BE2C (cell line): ENCODE data around the gene CBX6.

Experiments
- DNase-seq: peaks from one replicate; pipeline ENCODE4 v3.0.0-alpha.2; 2020
- H3K27me3 ChIP-seq: fragments of 250-450 bp; sonication (Bioruptor Pico); 2 replicates; pipeline ENCODE4 v1.5.1; 2020; ENCODE audit warnings: mild to moderate bottlenecking
- H3K36me3 ChIP-seq: fragments of 250-450 bp; sonication (Bioruptor Pico); 2 replicates; pipeline ENCODE4 v1.5.1; 2020; ENCODE audit warnings: mild to moderate bottlenecking
- H3K4me1 ChIP-seq: fragments of 250-450 bp; sonication (Bioruptor Pico); 2 replicates; pipeline ENCODE4 v1.5.1; 2020
- H3K4me3 ChIP-seq: 2 replicates; pipeline ENCODE4 v1.5.1; 2011; ENCODE audit warnings: low read depth, low read length
- H3K9me3 ChIP-seq: fragments of 250-450 bp; sonication (Bioruptor Pico); 2 replicates; pipeline ENCODE4 v1.5.1; 2020
- CTCF ChIP-seq: IDR thresholded peaks from 2 replicates; pipeline ENCODE4 v1.5.1; 2012; ENCODE audit warnings: mild to moderate bottlenecking, low read depth, low read length

The CBX6 gene

GRCh38 chr22:38834215-38834953 is 37.6 kb downstream of the CBX6 start:
- Histone ChIP-seq H3K4me1 (no peaks in the 10 kb centered on the region), H3K27me3 (no peaks in the 10 kb centered on the region), H3K36me3 (no peaks in the 10 kb centered on the region), H3K4me3 (no peak overlapping the region), H3K9me3 (no peaks in the 10 kb centered on the region)
- DNase-seq, result no peak
- TF ChIP-seq CTCF, result no peak

GRCh38 chr22:38833061-38833460 is 39.0 kb downstream of the CBX6 start:
- no peaks in the 10 kb centered on the region for H3K4me1 ChIP-seq
- no peaks in the 10 kb centered on the region for H3K36me3 ChIP-seq
- no peak overlapping the region for H3K4me3 ChIP-seq
- no peaks in the 10 kb centered on the region for H3K27me3 ChIP-seq
- no peak for TF ChIP-seq CTCF
- no peak for DNase-seq
- no peaks in the 10 kb centered on the region for H3K9me3 ChIP-seq

- DNase-seq, result no peak
- no peak for TF ChIP-seq CTCF
- no peaks in the 10 kb centered on the region for H3K36me3 ChIP-seq
- no peaks in the 10 kb centered on the region for H3K27me3 ChIP-seq
- no peaks in the 10 kb centered on the region for H3K4me1 ChIP-seq
- no peaks in the 10 kb centered on the region for H3K9me3 ChIP-seq
- no peak overlapping the region for H3K4me3 ChIP-seq
Observed at GRCh38 chr22:38832005-38832978, 39.7 kb downstream of the CBX6 start.

GRCh38 chr22:38831166-38831945 is 40.7 kb downstream of the CBX6 start:
- H3K4me1 ChIP-seq, result no peaks in the 10 kb centered on the region
- TF ChIP-seq CTCF, result no peak
- H3K36me3 ChIP-seq, result no peaks in the 10 kb centered on the region
- no peaks in the 10 kb centered on the region for H3K27me3 ChIP-seq
- no peaks in the 10 kb centered on the region for H3K9me3 ChIP-seq
- DNase-seq, result no peak
- H3K4me3 ChIP-seq, result no peak overlapping the region

GRCh38 chr22:38830845-38831108 is 41.2 kb downstream of the CBX6 start:
- H3K4me1 ChIP-seq, result no peaks in the 10 kb centered on the region
- no peak for DNase-seq
- no peak overlapping the region for H3K4me3 ChIP-seq
- H3K9me3 ChIP-seq, result no peaks in the 10 kb centered on the region
- no peaks in the 10 kb centered on the region for H3K36me3 ChIP-seq
- TF ChIP-seq CTCF, result no peak
- no peaks in the 10 kb centered on the region for H3K27me3 ChIP-seq
